Measurements from ENCODE around the gene CTXND1.

The CTXND1 gene

DNA sequence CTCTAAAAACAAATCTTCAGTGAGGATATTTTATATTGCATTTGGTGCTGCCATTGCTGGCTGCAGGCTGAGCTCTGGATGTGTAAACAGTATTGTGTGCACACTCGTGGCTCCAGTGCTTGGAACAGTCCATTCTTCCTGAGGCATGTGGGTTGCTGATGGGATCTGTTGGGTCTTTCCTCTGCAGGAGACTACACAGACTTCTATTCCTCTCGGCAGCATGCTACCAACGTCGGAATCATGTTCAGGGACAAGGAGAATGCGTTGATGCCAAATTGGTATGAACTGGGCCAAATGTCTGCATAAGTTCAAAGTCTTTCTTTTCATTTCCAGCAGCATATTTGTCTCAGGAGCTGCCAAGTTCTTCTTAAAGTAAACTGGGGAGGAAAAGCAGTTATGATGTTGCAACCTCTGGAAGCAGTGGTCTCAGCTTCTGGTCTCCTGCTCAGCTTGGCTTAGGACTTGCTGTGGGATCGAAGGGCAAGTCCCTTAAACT lies 89.9 kb downstream of the CTXND1 start:
- DNase-seq (ENCODE audit: low spot score) = peak; percentile 28
- TF ChIP-seq, protein P1, sequence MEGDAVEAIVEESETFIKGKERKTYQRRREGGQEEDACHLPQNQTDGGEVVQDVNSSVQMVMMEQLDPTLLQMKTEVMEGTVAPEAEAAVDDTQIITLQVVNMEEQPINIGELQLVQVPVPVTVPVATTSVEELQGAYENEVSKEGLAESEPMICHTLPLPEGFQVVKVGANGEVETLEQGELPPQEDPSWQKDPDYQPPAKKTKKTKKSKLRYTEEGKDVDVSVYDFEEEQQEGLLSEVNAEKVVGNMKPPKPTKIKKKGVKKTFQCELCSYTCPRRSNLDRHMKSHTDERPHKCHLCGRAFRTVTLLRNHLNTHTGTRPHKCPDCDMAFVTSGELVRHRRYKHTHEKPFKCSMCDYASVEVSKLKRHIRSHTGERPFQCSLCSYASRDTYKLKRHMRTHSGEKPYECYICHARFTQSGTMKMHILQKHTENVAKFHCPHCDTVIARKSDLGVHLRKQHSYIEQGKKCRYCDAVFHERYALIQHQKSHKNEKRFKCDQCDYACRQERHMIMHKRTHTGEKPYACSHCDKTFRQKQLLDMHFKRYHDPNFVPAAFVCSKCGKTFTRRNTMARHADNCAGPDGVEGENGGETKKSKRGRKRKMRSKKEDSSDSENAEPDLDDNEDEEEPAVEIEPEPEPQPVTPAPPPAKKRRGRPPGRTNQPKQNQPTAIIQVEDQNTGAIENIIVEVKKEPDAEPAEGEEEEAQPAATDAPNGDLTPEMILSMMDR (IDR thresholded peaks at IDR 0.05) = no peak
- no peak overlapping the region for H3K4me3 ChIP-seq
- H3K27ac ChIP-seq = no peak overlapping the region

DNA sequence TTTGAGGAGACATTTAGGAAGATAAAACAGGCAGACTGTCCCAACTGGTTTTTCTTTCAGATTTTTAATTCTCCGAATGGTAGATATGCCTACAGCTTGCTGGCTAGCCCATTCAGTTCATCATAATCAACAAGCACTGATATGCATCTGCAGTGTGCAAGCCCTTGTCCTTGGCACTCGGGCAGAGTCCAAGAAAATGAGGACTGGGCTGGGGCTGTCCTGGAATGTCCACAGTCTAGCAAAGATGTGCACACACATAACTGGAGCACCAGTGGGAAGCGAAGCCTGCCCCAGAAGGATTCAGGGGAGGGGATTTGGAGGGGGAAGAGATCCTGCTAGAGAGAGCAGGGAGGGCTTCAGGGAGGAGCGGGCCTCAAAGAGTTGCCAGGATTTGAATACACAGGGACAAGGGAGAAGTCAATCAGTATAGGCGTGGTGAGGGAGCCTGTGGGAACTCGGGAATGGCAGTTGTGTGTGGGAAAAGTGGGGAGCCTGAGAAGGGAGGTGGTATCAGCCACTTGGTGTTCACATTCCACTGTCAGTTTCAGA lies 90.5 kb downstream of the CTXND1 start:
- H3K27ac ChIP-seq = no peak overlapping the region
- no peak overlapping the region for H3K4me3 ChIP-seq
- peak; percentile 66 for DNase-seq (ENCODE audit: low spot score)
- TF ChIP-seq, protein P1 (IDR thresholded peaks at IDR 0.05) = no peak

DNA sequence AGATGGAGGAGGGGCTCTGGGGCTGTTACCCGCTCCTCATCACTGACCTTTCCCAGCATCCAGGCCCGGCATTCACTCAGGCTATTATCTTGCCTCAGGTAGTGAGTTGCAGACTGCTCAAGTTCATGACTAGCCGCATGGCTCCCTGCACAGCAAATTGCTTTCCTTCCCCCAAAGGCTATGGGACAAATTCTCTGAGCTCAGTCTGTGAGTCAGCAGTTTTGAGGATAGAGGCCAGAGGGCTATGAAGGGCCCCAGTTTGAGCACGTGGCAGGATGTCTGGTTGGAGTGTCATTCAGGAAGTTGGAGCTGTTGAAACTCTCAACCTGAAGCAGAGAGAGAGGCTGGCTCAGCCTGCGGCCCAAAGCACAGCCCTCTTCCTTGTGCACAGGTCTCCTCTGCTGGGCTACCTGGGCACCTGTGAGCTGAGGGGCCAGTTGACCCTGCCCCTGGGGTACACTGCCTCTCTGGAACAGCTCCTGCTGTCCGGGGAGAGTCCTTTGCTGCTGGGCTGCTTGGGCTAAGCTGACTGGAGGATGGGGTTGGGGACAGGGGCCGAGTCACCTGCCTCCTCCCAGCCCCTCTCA lies 91.3 kb downstream of the CTXND1 start:
- Histone ChIP-seq H3K4me3 (no peak overlapping the region), H3K27ac (peak overlapping the region in 1 of 2 donors; percentile 70)
- TF ChIP-seq, protein P1 (IDR thresholded peaks at IDR 0.05) = no peak
- DNase-seq (ENCODE audit: low spot score) = peak; percentile 76

DNA sequence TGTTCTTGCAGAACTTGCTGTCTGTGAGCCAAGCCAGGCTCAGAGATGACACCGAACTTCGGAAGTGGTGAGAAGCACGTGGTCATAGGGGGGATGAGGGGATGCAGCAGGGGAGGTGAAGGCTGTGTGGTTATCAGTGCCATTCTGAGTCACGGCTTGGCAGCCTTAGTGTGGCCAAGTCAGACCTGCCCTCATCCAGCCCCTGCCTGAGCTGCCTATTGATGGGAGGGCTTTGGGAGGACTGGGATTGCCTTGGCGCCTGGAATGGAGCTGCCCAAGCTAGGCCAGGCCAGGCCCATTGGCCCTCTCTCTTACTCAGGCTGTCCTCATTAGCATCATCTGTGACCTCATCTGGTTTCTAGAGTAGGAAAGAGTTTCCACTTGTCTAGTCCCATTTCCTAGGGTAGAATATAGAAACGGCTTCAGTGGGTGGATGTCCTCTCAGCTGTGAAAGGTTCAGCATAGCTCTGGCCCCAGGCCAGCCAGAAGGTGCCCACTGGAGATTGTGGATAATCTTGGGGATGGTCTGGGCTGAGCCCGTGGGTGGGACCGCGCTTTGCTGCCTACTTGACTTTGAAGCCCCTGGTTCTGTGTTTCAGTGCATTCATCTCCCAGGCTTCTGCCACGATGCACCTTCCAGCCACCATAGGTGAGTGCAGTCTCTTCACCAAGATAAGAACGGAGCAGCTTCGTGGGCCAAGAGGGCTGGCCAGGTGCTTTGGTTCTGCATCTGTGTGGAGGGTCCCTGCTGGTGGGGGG lies 92.0 kb downstream of the CTXND1 start:
- TF ChIP-seq, protein P1 (IDR thresholded peaks at IDR 0.05) = no peak

DNA sequence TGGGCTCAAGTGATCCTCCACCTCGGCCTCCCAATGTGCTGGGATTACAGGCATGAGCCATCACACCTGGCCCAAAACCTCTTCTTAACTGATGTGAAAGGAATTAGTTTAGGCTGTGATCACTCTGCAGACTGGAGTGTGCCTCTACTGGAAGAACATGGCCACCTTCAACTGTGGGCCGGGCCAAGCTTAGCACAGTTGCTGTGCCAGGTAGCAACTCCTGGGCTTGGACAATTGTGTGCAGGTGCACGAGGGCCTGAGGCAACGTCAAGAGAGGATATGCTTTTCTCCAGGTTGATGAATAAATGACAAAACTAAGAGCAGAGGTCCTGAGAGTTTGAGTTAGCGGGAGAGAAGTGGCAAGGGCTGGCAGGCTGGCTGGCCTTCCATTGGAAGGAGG lies 92.7 kb downstream of the CTXND1 start:
- H3K4me3 ChIP-seq = no peak overlapping the region
- DNase-seq (ENCODE audit: low spot score) = peak; percentile 35
- no peak overlapping the region for H3K27ac ChIP-seq
- TF ChIP-seq, protein P1 (IDR thresholded peaks at IDR 0.05) = no peak

More for the DNA sequence above, 92.0 kb downstream of the CTXND1 start:
- H3K4me3 ChIP-seq = no peak overlapping the region
- DNase-seq (ENCODE audit: low spot score) = peak; percentile 70
- H3K27ac ChIP-seq = peak overlapping the region in 1 of 2 donors; percentile 20

DNA sequence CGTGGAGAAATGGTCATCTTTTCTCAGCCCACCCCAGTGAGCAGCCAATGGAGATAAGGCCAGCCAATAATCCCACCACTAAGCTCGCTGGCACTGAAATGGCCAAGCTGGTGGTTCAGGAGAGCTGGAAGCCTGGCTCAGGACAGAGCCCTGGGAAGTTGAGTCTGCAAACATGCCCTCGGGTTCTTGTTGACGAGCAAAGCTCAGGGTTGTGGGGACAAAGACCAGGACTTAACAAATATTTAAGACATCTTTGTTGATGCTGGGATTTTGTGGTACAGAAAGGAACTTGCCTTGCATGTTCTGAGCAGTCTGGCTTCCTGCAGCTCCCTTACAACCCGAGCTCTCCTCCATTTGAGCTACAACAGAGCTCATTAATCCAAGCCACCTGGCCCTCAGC lies 94.8 kb downstream of the CTXND1 start:
- no peak overlapping the region for H3K4me3 ChIP-seq
- no peak overlapping the region for H3K27ac ChIP-seq
- DNase-seq (ENCODE audit: low spot score) = no peak

More for the DNA sequence above, 94.8 kb downstream of the CTXND1 start:
- TF ChIP-seq, protein P1 (IDR thresholded peaks at IDR 0.05) = no peak

Measured in coronary artery (tissue), 2 donors.